Measurements from ENCODE around the gene FZD2.
A peak's percentile ranks its signal among the peaks of the same experiment; 100 is the strongest.
"Not testable (repeated sequence)": the region's sequence is repeated elsewhere in the genome, so short reads cannot be mapped to it uniquely, and the experiment has no call there.

Gene FZD2

DNA sequence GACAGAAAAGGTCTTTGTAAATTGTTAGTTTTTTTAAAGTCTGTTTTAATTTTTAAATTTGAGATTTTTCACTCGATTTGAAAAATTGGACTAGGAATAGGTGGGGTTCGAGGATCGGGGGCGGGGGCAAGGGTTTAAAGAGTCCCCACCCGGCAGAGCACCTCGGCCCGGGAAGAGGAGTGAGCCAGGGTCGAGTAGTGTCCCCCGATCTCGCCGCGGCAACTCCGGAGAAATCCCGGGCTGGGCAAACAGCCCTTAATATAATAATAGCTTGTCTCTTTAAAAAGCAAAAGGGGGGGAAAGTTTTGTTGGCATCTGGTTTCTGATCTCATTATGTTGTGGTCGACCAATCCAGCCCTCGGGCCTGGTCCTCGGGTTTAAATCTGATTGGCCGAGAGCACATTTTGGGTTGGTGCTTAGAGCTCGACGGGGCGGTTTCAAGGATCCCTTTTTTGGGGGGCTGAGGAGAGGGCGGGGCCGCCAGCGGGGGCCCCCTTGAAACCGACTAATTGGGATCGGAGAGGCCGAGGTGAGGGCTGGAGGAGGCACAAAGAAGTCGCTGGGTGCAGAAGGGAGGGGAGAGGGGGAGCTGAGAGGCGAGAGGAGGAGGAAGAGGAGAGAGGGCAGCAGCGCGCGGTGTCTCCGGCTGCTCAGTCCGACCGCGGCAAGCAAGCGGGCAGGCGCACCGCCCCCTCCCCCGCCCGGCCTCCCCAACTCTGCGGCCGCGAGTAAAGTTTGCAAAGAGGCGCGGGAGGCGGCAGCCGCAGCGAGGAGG lies at the start of gene FZD2:
Gene FZD2, plus strand, starts transcription at position 653 of the 775 bp plus-strand sequence. CDS start 205 bp downstream, outside the sequence.
- peak; percentile 99 for DNase-seq (ENCODE audit: low read depth)

DNA sequence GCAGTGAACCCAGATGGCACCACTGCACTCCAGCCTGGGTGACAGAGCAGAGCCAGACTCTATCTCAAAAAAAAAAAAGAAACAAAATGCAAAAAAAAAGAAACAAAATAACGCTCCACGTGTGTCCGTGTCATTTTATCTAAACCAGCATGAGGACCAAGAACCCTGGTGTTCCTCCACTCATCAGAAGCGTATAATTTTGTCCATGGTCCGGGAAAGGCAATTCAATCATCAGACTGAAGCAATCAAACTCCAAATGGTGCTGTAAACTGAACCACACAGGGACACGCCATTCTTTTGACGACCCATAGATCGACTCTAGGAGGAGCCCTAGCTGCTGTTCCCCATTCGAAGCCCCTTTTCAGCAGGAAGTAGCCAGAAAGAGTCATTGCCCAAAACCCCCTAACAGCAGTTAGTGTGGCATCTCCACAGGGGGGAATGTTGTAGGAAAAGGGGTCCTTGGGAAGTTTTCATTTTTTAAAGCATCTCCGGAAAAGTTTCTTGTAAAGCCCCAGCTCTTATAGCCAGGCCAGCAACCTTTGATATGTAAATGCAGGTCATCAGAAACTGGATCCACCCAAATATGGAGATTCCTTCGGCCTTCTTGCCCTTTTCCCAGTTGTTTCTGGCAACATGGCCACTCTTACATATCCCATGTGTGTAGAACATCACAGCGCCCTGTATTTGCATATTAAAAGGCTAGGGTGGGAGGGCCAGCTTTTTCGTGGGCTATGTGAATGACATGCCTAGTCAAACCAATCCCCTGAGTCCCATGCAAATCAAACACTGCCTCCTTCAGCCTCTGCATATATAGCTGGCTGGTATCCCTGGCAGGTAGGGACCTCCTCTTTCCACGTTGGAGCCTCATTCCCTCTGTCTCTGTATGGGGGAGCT lies 45.8 kb upstream of the FZD2 start:
- not testable (repeated sequence) for DNase-seq (ENCODE audit: low read depth)

DNA sequence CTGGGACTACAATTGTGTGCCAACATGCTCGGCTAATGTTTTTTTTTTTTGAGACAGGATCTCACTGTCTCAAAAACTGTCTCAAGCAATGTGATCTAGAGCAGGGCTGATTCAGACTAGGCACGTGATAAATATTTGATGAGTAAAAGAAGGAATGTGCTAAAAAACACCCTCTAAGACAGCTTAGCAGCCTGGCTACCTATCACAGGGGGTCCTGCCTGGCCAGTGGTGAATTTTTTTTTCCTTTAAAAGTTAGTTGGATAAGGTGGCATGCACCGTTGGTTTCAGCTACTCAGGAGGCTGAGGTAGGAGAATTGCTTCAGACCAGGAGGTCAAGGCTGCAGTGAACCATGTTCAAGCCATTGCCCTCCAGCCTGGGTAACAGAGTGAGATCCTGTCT lies 39.3 kb upstream of the FZD2 start:
- DNase-seq (ENCODE audit: low read depth) = peak; percentile 45

DNA sequence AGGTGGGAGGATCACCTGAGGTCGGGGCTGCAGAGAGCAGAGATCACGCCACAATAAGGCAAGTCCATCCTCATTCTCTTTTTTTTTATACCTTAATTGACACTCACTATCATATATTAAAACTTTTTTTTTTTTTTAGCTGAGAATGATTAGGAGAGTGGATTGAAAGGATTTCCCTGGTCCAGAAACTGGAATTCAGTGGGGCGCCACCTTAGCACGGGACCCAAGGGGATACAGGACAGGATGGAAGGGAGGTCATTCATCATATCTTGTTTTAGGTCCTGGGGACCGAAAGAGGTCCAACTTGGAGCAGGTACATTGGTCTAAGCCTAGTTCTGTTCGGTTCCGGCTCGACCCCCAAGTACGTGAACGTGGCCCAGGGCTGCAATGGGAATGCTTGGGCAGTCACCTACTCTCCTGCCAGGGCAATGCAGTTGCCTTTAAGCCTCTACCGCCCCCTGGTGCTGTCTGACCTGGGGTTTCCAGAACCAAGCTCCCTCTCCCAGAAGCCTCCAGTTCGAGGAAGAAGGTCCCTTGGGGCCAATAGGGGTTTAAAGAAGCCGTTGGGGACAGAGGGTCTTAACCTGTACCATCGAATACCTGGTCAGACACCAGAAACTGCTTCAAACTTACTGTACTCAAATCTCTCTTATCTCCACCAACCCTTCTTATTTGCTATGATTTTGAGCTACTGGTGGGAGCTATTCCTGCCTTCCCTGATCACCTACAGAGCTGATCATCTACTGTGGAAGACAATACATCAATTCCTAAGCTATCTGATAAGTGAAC lies 34.2 kb upstream of the FZD2 start:
- DNase-seq (ENCODE audit: low read depth) = peak; percentile 51

DNA sequence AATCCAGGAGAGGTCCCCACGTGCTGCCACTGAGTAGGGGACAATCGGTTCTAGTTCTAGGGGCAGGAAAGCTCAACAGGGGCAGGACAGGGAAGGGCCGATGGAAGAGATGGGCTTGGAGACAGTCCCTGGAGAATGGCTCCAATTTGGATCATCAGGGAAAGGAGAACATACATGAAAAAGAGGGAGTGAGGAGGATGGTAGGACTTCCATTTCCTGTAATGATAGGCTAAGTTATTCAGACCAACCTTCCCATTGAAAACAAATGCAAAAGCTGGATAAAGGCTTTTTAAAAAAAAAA lies 33.7 kb upstream of the FZD2 start:
- no peak for DNase-seq (ENCODE audit: low read depth)

DNA sequence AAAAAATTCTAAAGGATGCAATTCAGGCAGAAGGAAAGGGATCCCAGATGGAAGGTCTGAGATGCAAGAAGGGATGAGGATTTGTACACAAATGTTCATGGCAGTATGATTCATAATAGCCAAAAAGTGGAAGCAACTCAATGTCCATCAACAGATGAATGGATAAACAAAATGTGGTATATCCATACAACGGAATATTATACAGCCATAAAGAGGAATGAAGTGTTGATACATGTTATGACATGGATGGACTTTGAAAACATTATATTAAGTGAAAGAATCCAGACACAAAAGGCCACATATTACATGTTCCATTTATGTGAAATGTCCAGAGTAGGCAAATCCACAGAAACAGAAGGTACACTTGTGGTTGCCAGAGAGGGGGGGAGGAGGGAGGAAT lies 30.2 kb upstream of the FZD2 start:
- DNase-seq (ENCODE audit: low read depth) = no peak

DNA sequence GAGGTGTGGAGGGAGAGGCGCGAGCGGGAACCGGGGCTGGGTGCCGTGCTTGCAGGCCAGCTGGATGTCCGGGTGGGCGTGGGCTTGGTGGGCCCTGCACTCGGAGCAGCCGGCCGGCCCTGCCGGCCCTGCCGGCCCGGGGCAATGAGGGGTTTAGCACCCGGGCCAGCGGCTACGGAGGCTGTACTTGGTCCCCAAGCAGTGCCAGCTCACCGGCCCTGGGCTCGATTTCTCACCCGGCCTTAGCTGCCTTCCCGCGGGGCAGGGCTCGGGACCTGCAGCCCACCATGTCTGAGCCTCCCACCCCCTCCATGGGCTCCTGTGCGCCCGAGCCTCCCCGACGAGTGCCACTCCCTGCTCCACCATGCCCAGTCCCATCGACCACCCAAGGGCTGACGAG lies 29.3 kb upstream of the FZD2 start:
- DNase-seq (ENCODE audit: low read depth) = no peak

DNA sequence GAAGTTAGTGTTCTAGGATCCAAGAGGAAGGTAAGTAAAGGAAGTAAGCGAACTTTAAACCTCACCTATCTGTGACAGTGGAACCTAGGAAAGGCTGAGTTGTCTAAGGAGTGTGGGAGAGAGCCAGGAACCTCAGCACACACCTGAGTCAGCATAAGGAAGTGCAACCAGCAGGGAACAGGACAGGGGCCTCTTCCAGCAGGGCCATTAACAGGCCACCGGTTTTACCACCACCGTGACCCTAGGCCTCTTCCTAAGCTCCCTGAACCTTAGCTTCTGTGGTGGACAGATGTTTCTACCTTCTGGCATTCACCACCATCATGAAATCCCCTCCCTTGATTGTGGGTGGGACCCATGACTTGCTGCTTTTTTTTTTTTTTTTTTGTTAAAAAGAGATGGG lies 27.4 kb upstream of the FZD2 start:
- no peak for DNase-seq (ENCODE audit: low read depth)

DNA sequence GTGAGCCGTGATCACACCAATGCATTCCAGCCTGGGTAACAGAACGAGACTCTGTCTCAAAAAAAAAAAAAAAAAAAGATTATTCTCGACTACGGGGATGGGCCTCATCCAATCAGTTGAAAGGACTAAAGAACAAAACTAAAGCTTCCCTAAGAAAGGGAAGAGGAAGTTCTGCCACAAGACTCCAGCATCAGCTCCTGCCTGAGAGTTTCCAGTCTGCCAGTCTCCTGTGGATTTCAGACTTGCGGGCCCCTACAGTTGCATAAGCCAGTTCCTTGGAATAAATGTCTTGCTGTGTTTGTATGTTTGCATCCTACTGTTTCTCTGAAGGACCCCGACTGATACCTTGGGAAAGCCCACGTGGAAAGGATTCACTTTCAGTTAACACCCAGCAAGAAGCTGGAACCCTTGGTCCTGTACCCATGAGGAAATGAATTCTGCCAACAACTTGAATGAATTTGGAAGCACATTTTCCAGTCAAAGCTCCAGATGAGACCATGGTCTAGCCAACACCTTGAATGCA lies 26.3 kb upstream of the FZD2 start:
- no peak for DNase-seq (ENCODE audit: low read depth)

DNA sequence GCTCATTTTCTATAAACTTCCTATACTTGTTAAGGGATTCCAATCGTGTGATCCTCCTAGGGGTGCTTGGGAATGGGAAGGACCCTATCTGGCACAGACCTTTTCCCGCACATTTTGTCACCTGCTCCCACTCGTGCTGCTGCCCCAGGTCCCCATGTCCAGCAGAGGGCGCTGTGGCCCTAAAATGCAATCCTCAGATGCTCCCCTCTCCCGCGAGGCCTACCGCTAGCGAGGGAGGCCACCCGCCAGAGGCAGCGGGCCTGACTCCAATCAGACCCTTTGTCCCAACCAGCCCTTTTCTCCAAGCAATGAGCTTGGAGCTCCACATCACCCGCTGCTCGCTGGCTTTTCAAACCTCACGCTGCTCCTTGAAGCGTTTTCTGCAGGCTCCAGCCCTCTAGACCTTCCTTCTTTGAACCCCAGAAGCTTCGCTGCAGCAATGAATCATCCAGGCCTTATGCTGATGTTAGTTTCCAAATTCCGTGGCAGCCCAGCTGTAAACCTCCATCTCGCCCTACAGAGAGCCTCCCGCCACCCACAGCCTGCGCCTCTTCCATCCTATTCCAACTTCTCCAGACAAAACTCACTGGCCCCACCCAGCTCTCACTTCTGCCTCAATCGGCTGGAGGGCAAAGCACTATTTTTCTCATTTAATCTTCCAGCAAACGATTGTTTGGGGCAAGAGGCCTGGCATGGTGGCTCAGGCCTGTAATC lies 23.6 kb upstream of the FZD2 start:
- no peak for DNase-seq (ENCODE audit: low read depth)

DNA sequence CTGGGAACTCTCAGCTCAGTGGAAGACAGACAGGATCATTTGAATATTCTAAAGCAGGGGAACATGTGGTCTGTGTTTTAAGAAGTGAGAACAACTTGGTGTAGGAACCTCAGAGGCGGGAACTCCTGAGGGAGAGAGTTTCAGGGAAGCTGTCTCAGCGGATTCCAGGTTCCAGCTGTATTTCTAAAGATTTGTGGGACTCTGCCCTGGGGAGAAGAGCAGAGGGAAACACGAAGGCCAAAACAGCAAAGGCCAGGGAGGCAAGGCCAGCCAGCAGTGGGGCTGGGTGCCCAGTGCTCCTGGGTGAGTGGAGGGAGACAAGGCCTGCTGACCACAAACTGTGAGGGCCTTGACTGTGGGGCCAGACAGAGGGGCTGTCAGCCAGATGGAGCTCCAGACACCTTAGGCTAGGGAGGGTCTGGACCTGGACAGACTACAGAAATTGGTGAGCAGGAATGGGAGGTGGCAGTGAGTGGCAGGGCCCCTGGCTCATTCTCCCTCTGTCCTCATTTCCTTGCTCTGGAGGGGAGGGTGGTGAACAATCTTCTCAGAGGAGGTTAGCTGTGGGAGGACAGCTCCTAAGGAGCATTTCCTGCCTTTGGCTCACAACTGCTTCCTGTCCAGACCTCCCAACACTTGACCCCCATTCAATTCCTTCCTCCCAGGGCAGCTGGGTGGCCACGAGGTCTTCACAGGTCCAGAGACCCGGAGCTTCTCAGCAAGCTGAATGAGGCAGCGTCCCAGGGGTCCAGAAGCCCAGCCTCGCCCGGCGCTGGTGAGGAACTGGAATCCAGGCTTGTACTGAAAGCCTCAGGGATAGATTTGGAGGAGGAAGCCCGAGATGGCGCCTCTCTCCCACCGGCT lies 21.0 kb upstream of the FZD2 start:
- DNase-seq (ENCODE audit: low read depth) = no peak

DNA sequence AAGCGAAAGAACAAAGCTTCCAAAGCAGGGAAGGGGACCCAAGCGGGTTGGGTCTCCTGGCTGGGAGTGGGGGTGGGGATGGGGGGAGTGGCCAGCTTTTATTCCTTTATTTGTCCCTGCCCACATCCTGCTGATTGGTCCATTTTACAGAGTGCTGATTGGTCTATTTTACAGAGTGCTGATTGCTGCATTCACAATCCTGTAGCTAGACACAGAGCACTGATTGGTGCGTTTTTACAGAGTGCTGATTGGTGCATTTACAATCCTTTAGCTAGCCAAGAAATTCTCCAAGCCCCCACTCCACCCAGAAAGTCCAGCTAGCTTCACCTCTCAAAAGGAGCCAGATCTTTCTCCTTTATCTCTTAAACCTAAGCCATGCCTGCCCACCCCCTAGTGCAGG lies 19.4 kb upstream of the FZD2 start:
- not testable (repeated sequence) for DNase-seq (ENCODE audit: low read depth)

DNA sequence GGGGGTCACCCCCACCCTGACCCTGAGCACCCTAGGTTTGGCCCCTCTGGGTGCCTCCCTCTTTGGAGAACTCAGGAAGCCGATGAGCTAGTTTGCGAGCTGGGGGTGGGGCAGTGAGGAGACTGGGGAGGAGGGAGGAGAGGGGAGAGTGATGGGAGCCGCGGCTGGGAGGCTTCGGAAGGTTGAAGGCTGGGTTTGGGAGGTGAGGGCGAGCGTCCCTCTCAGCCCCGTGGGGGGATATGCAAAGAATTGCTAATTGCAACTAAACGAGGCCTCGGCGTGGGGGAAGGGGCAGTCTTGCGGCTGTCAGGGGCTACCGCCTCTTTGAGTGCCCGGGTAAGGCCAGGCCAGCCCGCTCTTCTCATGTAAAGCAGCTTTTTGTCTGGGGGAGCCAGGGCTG lies 17.6 kb upstream of the FZD2 start:
- no peak for DNase-seq (ENCODE audit: low read depth)

DNA sequence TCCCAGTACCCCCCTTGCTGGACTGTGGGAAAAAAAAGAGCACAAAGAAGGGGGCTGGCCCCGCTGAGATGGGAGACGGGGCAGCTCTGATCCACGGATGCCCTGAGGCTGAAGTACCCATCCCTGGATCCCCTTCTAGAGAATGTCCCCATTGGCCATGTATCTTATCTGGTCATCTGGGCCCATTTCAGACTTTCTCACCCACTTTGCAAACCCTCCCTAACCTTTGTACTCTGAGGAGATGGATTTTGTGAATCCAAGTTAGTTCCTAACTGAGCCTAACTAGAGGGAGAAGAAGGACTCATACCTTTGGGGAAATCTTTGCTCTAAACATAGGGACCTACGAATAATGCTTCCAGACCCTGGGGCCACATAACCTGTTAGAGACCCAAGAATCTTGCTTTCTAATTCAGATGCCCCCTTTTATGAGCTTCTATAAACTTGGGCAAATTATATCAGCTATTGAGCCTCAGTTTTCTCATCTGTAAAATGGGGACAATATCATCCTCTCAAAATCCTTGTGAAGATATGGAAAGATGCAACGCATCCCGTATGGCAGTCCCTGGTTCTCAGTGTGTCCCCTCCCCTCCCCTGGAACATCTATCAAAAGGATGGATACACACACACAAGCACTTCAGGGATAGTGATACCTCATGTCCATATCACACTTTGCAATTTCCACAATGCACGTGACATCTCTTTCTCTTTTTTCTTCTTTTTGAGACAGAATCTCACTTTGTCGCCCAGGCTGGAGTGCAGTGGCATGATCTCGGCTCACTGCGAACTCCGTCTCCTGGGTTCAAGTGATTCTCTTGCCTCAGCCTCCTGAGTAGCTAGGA lies 16.8 kb upstream of the FZD2 start:
- no peak for DNase-seq (ENCODE audit: low read depth)

DNA sequence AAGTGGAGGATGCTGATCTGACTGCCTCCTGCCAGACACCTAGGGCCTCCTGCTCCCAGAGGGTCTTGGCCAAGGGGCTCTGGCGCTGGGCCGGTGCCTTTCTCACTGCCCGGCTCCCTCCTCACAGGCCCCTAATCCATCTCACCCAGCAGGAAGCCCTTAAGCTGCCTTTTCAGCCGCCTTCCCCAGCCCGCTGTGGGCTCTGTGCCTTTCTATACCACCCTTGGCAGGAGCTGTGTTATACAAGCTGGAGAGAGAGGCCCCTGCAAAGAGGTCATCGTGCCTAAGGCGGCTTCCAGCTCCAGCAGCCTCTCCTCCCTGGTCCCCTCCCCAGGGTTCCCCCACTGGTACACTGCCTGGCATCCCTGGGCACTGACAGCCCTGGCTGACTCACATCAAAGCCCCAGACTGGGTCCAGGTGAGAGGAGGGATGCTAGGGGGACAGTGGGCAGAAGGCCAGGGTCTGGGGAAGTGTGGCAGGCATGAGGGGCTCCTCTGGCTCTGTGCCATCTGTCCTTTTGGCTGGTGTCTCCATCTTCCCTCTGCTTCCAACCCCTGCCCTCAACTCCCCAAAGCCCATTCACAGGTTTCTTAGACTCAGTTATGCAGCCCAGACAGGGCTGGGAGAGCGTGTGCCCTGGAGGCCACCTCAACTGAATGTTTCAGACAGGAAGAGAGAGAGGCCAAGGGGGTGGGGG lies 15.3 kb upstream of the FZD2 start:
- no peak for DNase-seq (ENCODE audit: low read depth)

DNA sequence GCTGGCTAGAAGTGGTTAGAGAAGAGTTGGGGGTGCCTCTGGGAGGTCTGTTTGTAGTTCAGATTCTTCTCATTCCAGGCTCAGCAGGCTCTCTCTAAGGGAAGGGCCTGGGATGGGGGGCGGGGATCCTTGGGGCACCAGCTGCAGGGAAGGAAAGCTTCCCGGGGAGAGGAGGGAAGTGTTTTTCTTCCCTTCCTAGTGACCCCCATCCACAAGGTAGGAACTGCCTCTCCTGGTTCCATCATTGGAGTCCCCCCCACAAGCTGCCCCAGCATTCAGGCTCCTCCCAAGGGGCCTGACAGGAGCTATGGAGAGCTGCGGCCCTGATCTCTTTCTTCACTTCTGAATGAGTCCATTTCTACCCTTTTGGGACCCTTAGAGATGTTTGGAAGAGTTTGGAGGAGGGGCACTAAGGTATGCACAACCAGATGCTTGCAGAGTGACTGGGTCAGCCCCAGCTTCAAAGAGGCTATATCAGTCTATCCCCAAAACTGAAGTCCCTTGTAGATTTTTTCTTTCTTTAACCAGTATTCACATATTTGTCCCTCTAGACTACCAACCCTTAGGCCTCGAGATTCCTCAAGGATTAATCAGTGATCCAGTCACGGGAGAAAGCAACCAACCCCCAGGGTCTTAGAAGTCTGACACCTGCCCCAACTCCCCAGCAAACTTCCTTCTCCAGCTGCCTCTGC lies 13.9 kb upstream of the FZD2 start:
- no peak for DNase-seq (ENCODE audit: low read depth)

DNA sequence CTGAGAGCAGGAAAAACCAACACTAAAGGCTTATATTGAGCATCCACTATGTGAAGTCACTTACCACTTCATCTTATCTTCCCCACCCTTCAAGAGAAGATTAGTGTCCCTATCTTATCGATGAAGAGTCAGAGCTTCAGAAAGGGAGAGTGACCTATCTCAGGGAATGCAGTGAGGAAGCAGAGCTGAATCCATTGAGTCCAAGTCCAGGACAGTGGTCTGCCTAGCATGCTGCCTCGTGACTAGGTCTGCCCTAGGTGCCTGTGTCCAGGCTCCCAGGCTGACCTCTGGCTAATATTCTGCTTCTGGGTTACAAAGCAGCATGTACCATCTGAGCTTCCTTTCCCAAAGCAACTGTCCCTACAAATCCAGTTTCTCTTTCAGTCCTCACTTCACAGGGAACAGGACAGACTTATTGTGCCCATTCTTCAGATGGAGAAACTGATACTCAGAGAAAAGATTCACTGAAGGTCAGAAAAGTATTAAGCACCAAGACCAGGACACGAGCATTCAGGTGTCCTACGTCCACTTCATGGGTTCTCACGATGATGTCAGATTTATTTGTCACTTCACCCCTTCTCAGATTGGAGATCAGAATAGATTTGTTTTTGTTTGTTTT lies 13.3 kb upstream of the FZD2 start:
- no peak for DNase-seq (ENCODE audit: low read depth)
